K562 (cell line): ENCODE measurements around the gene ZNF335. TPM values are rescaled to one million over a fixed set of nuclear protein-coding genes. Genes with fewer than 3 reads are reported as not detected.

Source experiments
- ATAC-seq: fragments of 200-7000 bp; cut with Tn5 transposase; 3 replicates; pipeline ENCODE4 v1.9.1; 2020; ENCODE audit warnings: moderate library complexity
- BruUV-seq: library from RNA; stranded (reverse); fragments of 400-500 nt; replicated peaks from 2 replicates; lab custom pipeline; 2021; lab: Mats Ljungman, UMichigan
- CTCF ChIA-PET: fragments of 300-600 bp; formaldehyde crosslinking; extraction: SDS; loops from one replicate; lab custom pipeline; 2021; ENCODE audit warnings: low intra/inter-chr PET ratio; lab: Yijun Ruan, JAX
- POLR2A ChIA-PET: fragments of 300-600, 350-650 bp; sonication (Branson Sonifier 250); formaldehyde crosslinking; extraction: SDS; loops from one replicate; lab custom pipeline; 2021; ENCODE audit warnings: antibody characterized with exemption, inconsistent platforms; lab: Yijun Ruan, JAX
- DNase-seq, 4 experiments: peaks; one replicate each; pipeline versions ENCODE4 v3.0.0 to v3.0.0-alpha.2; 2011 to 2018; ENCODE audit warnings: low spot score in 3 of 4, mixed read lengths in 3 of 4; ENCODE audit errors: extremely low read depth in 1 of 4
- FAIRE-seq: peaks from 2 replicates; lab custom pipeline; 2011; peaks lifted over from hg19 to GRCh38; lab: Jason Lieb, UNC
- H2AFZ ChIP-seq: 2 replicates; pipeline ENCODE4 v1.6.0; 2011; ENCODE audit warnings: low read depth, low read length, control low read depth, inconsistent platforms
- H3K27ac ChIP-seq: fragments of 200-600 bp; 3 replicates; pipeline ENCODE4 v1.8.0; 2011; ENCODE audit warnings: low read depth, mild to moderate bottlenecking, control low read depth, inconsistent platforms, low read length, moderate library complexity, mixed read lengths; ENCODE audit errors: extremely low read depth
- H3K27me3 ChIP-seq, 2 experiments: fragments of 300-600 bp in 1 of 2; 2 replicates in 1 of 2; 3 replicates in 1 of 2; pipeline versions ENCODE4 v1.6.0 to v1.8.0; 2011; ENCODE audit warnings: inconsistent platforms in 2 of 2, low read length in 2 of 2, mild to moderate bottlenecking in 1 of 2, mixed read lengths in 1 of 2, moderate library complexity in 1 of 2; ENCODE audit not compliant: control insufficient read depth in 2 of 2, insufficient read depth in 2 of 2
- H3K36me3 ChIP-seq: fragments of 300-600 bp; 3 replicates; pipeline ENCODE4 v1.8.0; 2011; ENCODE audit warnings: mild to moderate bottlenecking, low read length, inconsistent platforms; ENCODE audit not compliant: control insufficient read depth, insufficient read depth
- H3K4me1 ChIP-seq, 2 experiments: fragments of 200-600 bp in 1 of 2; replicated peaks in 1 of 2; 2 replicates in 1 of 2; 3 replicates in 1 of 2; pipeline versions ENCODE4 v1.5.1 to v1.8.0; 2011; ENCODE audit warnings: inconsistent platforms in 2 of 2, low read length in 2 of 2, mild to moderate bottlenecking in 1 of 2, mixed read lengths in 1 of 2, moderate library complexity in 1 of 2; ENCODE audit not compliant: control insufficient read depth in 2 of 2, insufficient read depth in 2 of 2
- H3K4me2 ChIP-seq: 2 replicates; pipeline ENCODE4 v1.6.1; 2011; ENCODE audit warnings: low read length, control low read depth, inconsistent platforms, mixed read lengths; ENCODE audit not compliant: insufficient read depth
- H3K4me3 ChIP-seq: fragments of 200-600 bp; sonication (generic), shearing (Covaris generic); 2 replicates; pipeline ENCODE4 v1.5.1; 2016; ENCODE audit warnings: control low read depth, inconsistent platforms
- H3K79me2 ChIP-seq: fragments of 200-600 bp; 3 replicates; pipeline ENCODE4 v1.8.0; 2011; ENCODE audit warnings: low read length, inconsistent platforms; ENCODE audit not compliant: control insufficient read depth, insufficient read depth
- H3K9ac ChIP-seq, 2 experiments: 2 replicates each; pipeline versions ENCODE4 v1.6.0 to v1.6.1; 2011; ENCODE audit warnings: low read depth in 2 of 2, low read length in 2 of 2, control low read depth in 1 of 2, inconsistent platforms in 1 of 2, mild to moderate bottlenecking in 1 of 2, mixed read lengths in 1 of 2; ENCODE audit not compliant: insufficient read depth in 1 of 2
- H3K9me1 ChIP-seq: one replicate; pipeline ENCODE4 v1.6.0; 2011; ENCODE audit warnings: inconsistent platforms, mild to moderate bottlenecking, low read length, moderate library complexity; ENCODE audit not compliant: control insufficient read depth, insufficient read depth
- H3K9me3 ChIP-seq: replicated peaks from 2 replicates; pipeline ENCODE4 v1.5.1; 2011; ENCODE audit warnings: low read depth, low read length, inconsistent platforms; ENCODE audit not compliant: control insufficient read depth, insufficient read depth
- H4K20me1 ChIP-seq: replicated peaks from 2 replicates; pipeline ENCODE4 v1.6.1; 2011; ENCODE audit warnings: low read length, inconsistent platforms, mixed read lengths; ENCODE audit not compliant: control insufficient read depth, insufficient read depth
- BACH1 ChIP-seq: fragments of 200-800 bp; sonication (Bioruptor generic); IDR thresholded peaks from 2 replicates; pipeline ENCODE4 v1.6.1; 2016; ENCODE audit warnings: missing genetic modification characterization, missing compliant biosample characterization
- C11orf30 ChIP-seq: fragments of 450-650 bp; IDR thresholded peaks from 2 replicates; pipeline ENCODE4 v1.6.1; 2016; ENCODE audit warnings: low read depth, mild to moderate bottlenecking
- HSF4 ChIP-seq: fragments of 250-450 bp; sonication (Bioruptor Pico); IDR thresholded peaks from 2 replicates; pipeline ENCODE4 v2.1.2; 2022; ENCODE audit warnings: mild to moderate bottlenecking, moderate library complexity, borderline replicate concordance
- MAFF ChIP-seq: IDR thresholded peaks from 2 replicates; pipeline ENCODE4 v1.6.1; 2012; ENCODE audit warnings: low read length, improper control_type of control experiment
- MAFG ChIP-seq: fragments of 450-650 bp; conservative IDR thresholded peaks from 2 replicates; pipeline ENCODE4 v1.6.1; 2016; ENCODE audit warnings: missing genetic modification characterization, missing compliant biosample characterization
- MAFK ChIP-seq: IDR thresholded peaks from 2 replicates; pipeline ENCODE4 v1.6.1; 2011; ENCODE audit warnings: low read length, improper control_type of control experiment
- ZNF316 ChIP-seq: fragments of 450-650 bp; IDR thresholded peaks from 2 replicates; pipeline ENCODE4 v1.6.1; 2016
- WGBS: fragments of 100-300 bp; shearing (Covaris generic); methylation state at CpG from one replicate; pipeline ENCODE4 v1.1.6; 2016; ENCODE audit warnings: low coverage, mixed read lengths; ENCODE audit not compliant: insufficient coverage; ENCODE audit errors: missing lambda C conversion rate; 5-methylcytosine and 5-hydroxymethylcytosine counted together
- in situ Hi-C: fragments of 300-500 bp; cut with MboI; formaldehyde crosslinking; loops from 4 replicates; pipeline ENCODE4 v1.15.0; 2018; ENCODE audit warnings: inconsistent platforms, mixed read lengths
- intact Hi-C: fragments of 100-400 bp; cut with micrococcal nuclease; formaldehyde crosslinking; loops from 2 replicates; pipeline ENCODE4 v1.14.2; 2022
- polyA plus RNA-seq, 8 experiments: library from polyadenylated mRNA; depleted of rRNA in 4 of 8; stranded (reverse) in 5 of 8; unstranded in 3 of 8; fragments of >200 nt; fragmentation: Nextera tagmentation in 2 of 8; fragmentation: Illumina TruSeq in 1 of 8; extraction: Ambion mirVana in 2 of 8; extraction: Trizol in 1 of 8; gene quantifications; 2 replicates each; pipeline versions ENCODE4 v1.2.1 to v1.2.3, GENCODE V29; 2011 to 2014; ENCODE audit warnings: inconsistent platforms in 1 of 8, missing spikeins in 1 of 8
- total RNA-seq, 7 experiments: library from RNA; depleted of rRNA in 6 of 7; stranded (reverse); fragments of >200 nt in 6 of 7; fragmentation: Illumina TruSeq in 2 of 7; extraction: Trizol in 2 of 7; gene quantifications; 2 replicates each; pipeline versions ENCODE4 v1.2.1 to v1.2.3, GENCODE V29; 2011 to 2021; ENCODE audit warnings: low replicate concordance in 1 of 7

The ZNF335 gene
- total and polyA plus RNA-seq, 9 of the 15 experiments (the other 6 are each of a cell fraction or from before 2014, with no cell fraction given) = 0.39 to 16.0 (median 7.6) TPM

DNA sequence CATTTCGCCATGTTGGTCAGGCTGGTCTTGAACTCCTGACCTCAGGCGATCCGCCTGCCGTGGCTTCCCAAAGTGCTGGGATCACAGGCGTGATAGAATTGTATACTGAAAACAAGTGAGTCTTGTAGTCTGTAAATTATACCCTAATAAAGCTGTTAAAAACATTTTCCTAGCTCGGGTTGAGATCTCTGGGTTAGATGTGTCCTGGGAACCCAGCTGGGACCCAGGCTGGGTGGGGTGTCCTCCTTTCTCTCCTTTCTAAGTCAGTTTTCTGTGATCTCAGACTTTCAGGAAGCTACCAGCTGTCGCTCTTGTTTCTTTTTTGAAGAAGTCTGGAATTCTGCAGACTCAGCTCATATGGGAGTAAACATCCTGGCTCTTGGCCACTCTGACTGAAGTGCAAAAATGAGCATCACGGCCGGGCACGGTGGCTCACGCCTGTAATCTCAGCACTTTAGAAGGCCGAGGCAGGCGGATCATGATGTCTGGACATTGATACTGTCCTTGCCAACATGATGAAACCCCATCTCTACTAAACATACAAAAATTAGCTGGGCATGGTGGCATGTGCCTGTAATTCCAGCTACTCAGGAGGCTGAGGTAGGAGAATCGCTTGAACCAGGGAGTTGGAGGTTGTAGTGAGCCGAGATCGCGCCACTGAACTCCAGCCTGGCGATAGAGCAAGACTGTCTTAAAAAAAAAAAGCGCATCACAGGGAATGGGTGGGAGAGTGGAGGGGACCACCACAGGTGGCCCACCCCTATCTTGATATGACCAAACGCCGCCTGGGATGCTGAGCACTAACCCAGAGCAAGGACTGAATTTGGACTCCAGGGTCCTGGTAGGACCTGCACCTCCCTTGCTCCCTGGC lies 47.4 kb downstream of the ZNF335 start:
- ATAC-seq = no peak
- in situ Hi-C loops = no loop called here
- no peaks in the 10 kb centered on the region for H3K9me3 ChIP-seq
- H3K27ac ChIP-seq = no peak overlapping the region
- peaks cover 3% of the 10 kb centered on the region; the same call in 1 of the 2 replicates for H4K20me1 ChIP-seq
- DNase-seq = no peak
- no peaks in the 10 kb centered on the region for H3K36me3 ChIP-seq
- H3K4me1 ChIP-seq = peaks cover 6 to 10% of the 10 kb centered on the region in 2 experiments; a peak in 4 of 5 replicates
- H3K9me1 ChIP-seq = no peaks in the 10 kb centered on the region
- WGBS = 47% methylated on average over 21 of the region's 21 CpGs
- no peaks in the 10 kb centered on the region; a peak in 1 of 5 replicates for H3K27me3 ChIP-seq
- CTCF ChIA-PET = no interaction called here
- intact Hi-C loops = no loop called here
- no peaks in the 10 kb centered on the region for H3K79me2 ChIP-seq
- no peak overlapping the region for H3K4me3 ChIP-seq
- peak overlapping the region in 1 of 2 experiments; percentile 56; a peak in 2 of 4 replicates for H3K9ac ChIP-seq
- POLR2A ChIA-PET = interaction anchor here (0.6 to 8.0 kb wide), 4 partner anchors 8 to 24 kb away, joined by 3 to 91 read pairs (median 4); partner anchors contain the start of gene PCIF1
- FAIRE-seq = no peak
- no peak overlapping the region for H2AFZ ChIP-seq
- no peak overlapping the region for H3K4me2 ChIP-seq
- no peak for TF ChIP-seq HSF4 (CRISPR knock-in tag)
- no peak for TF ChIP-seq BACH1 (tag)
- TF ChIP-seq MAFK = peak; percentile 56; the same call in 1 of the 2 replicates
- peak; percentile 87 for TF ChIP-seq MAFG (tag)
- peak; percentile 81 for TF ChIP-seq ZNF316
- TF ChIP-seq C11orf30 = peak; percentile 87
- peak; percentile 43; the same call in 1 of the 2 replicates for TF ChIP-seq MAFF
- BruUV-seq = no TSS peak
